PC-9 (cell line): ENCODE results near the gene POU4F1.

Experiments
- EZH2 ChIP-seq: fragments of 200-600 bp; sonication (generic); IDR thresholded peaks from 2 replicates; pipeline ENCODE4 v1.8.0; 2017; ENCODE audit warnings: antibody characterized with exemption, low read depth
- TF ChIP-seq, protein P1 (sequence below): fragments of 200-600 bp; sonication (generic); conservative IDR thresholded peaks from 2 replicates; pipeline ENCODE4 v1.6.1; 2017; ENCODE audit warnings: mixed run types, antibody characterized with exemption, mild to moderate bottlenecking, moderate library complexity

GRCh38 chr13:78569029-78569428, 34.3 kb downstream of the POU4F1 start:
- TF ChIP-seq, protein P1, sequence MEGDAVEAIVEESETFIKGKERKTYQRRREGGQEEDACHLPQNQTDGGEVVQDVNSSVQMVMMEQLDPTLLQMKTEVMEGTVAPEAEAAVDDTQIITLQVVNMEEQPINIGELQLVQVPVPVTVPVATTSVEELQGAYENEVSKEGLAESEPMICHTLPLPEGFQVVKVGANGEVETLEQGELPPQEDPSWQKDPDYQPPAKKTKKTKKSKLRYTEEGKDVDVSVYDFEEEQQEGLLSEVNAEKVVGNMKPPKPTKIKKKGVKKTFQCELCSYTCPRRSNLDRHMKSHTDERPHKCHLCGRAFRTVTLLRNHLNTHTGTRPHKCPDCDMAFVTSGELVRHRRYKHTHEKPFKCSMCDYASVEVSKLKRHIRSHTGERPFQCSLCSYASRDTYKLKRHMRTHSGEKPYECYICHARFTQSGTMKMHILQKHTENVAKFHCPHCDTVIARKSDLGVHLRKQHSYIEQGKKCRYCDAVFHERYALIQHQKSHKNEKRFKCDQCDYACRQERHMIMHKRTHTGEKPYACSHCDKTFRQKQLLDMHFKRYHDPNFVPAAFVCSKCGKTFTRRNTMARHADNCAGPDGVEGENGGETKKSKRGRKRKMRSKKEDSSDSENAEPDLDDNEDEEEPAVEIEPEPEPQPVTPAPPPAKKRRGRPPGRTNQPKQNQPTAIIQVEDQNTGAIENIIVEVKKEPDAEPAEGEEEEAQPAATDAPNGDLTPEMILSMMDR, result no peak
- TF ChIP-seq EZH2, result no peak
